Tibial artery (tissue), 4 donors: ENCODE results near the gene HDAC11.

Experiments used
- DNase-seq, 2 donors: peaks; one replicate each; pipeline ENCODE4 v3.0.0-alpha.2; 2019
- H3K27ac ChIP-seq, 2 donors: fragments of 200-600 bp; sonication (generic) in 1 of 2; 1 replicate in 1 of 2; 2 replicates in 1 of 2; pipeline ENCODE4 v1.5.1; 2018 to 2019; ENCODE audit warnings: mild to moderate bottlenecking in 1 of 2
- H3K27me3 ChIP-seq, 2 donors: fragments of 200-600 bp; sonication (generic) in 1 of 2; one replicate each; pipeline versions ENCODE4 v1.5.1 to v1.6.0; 2016 to 2019
- H3K36me3 ChIP-seq, 3 donors: fragments of 200-600 bp; sonication (generic) in 2 of 3; one replicate each; pipeline ENCODE4 v1.5.1; 2016 to 2019; ENCODE audit warnings: mild to moderate bottlenecking in 2 of 3
- H3K4me1 ChIP-seq, 4 donors: fragments of 200-600 bp; sonication (generic) in 2 of 4; 1 replicate in 3 of 4; 2 replicates in 1 of 4; pipeline ENCODE4 v1.5.1; 2016 to 2019
- H3K4me3 ChIP-seq, 2 donors: fragments of 200-600 bp; sonication (generic) in 1 of 2; 1 replicate in 1 of 2; 2 replicates in 1 of 2; pipeline ENCODE4 v1.5.1; 2018 to 2019; ENCODE audit warnings: mild to moderate bottlenecking in 2 of 2
- H3K9me3 ChIP-seq, 3 donors: fragments of 200-600 bp; sonication (generic) in 1 of 3; one replicate each; pipeline ENCODE4 v1.5.1; 2016 to 2019
- CTCF ChIP-seq, 2 experiments: fragments of 200-600 bp in 1 of 2; fragments of 450-650 bp in 1 of 2; IDR thresholded peaks; one replicate each; pipeline ENCODE4 v1.5.1; 2017 to 2019; ENCODE audit warnings: antibody characterized with exemption in 2 of 2, mild to moderate bottlenecking in 1 of 2, moderate library complexity in 1 of 2
- intact Hi-C: fragments of 100-400 bp; cut with DNase I; formaldehyde crosslinking; loops from one replicate; pipeline ENCODE4 v1.15.0; 2023; ENCODE audit warnings: low total_unique reads

Gene HDAC11

GRCh38 chr3:13494463-13495350 is 14.6 kb downstream of the HDAC11 start:
- Histone ChIP-seq H3K4me3 (no peak overlapping the region), H3K27me3 (no peaks in the 10 kb centered on the region), H3K4me1 (peaks cover 3 to 11% (median 6%) of the 10 kb centered on the region in 4 donors), H3K9me3 (no peaks in the 10 kb centered on the region), H3K36me3 (peaks cover 7 to 30% (median 11%) of the 10 kb centered on the region in 3 donors), H3K27ac (no peak overlapping the region)
- DNase-seq: peak in 1 of 2 donors; percentile 64
- peak; percentile 16 to 36 for TF ChIP-seq CTCF (IDR thresholded peaks at IDR 0.05)
- intact Hi-C loops: loop anchor here (2.0 kb wide), 1 partner anchor 158 kb away; no protein-coding TSS in a partner anchor

GRCh38 chr3:13495351-13495813 is 15.3 kb downstream of the HDAC11 start:
- intact Hi-C loops: loop anchor here (2.0 kb wide), 1 partner anchor 157 kb away; no protein-coding TSS in a partner anchor

GRCh38 chr3:13495921-13496723 is 16.0 kb downstream of the HDAC11 start:
- peaks cover 3 to 11% (median 6%) of the 10 kb centered on the region in 4 donors for H3K4me1 ChIP-seq
- H3K9me3 ChIP-seq: no peaks in the 10 kb centered on the region
- H3K4me3 ChIP-seq: no peak overlapping the region
- H3K27me3 ChIP-seq: no peaks in the 10 kb centered on the region
- peaks cover 0 to 30% (median 7%) of the 10 kb centered on the region in 3 donors for H3K36me3 ChIP-seq
- peak; percentile 94 to 95 for TF ChIP-seq CTCF (IDR thresholded peaks at IDR 0.05)
- intact Hi-C loops: loop anchor here (2.0 kb wide), 1 partner anchor 157 kb away; no protein-coding TSS in a partner anchor
- H3K27ac ChIP-seq: no peak overlapping the region
- DNase-seq: peak; percentile 86 to 88

More at GRCh38 chr3:13495351-13495813, 15.3 kb downstream of the HDAC11 start:
- Histone ChIP-seq H3K4me1 (peaks cover 3 to 11% (median 6%) of the 10 kb centered on the region in 4 donors), H3K9me3 (no peaks in the 10 kb centered on the region), H3K36me3 (peaks cover under 1 to 30% (median 7%) of the 10 kb centered on the region in 3 donors), H3K27me3 (no peaks in the 10 kb centered on the region), H3K27ac (no peak overlapping the region), H3K4me3 (no peak overlapping the region)
- peak in 1 of 2 donors; percentile 46 for DNase-seq
- no peak for TF ChIP-seq CTCF (IDR thresholded peaks at IDR 0.05)

- intact Hi-C loops: no loop called here
- Histone ChIP-seq H3K36me3 (peaks cover 0 to 34% (median 11%) of the 10 kb centered on the region in 3 donors), H3K9me3 (no peaks in the 10 kb centered on the region), H3K4me3 (no peak overlapping the region), H3K27me3 (no peaks in the 10 kb centered on the region), H3K4me1 (peaks cover 3 to 11% (median 6%) of the 10 kb centered on the region in 4 donors), H3K27ac (no peak overlapping the region)
- no peak for DNase-seq
- no peak for TF ChIP-seq CTCF (IDR thresholded peaks at IDR 0.05)
These were observed 16.8 kb downstream of the HDAC11 start for GRCh38 chr3:13496879-13497278.

GRCh38 chr3:13497386-13497785 is 17.3 kb downstream of the HDAC11 start:
- Histone ChIP-seq H3K4me3 (no peak overlapping the region), H3K9me3 (no peaks in the 10 kb centered on the region)
- DNase-seq: peak in 1 of 2 donors; percentile 31

More at GRCh38 chr3:13497386-13497785, 17.3 kb downstream of the HDAC11 start:
- intact Hi-C loops: no loop called here
- TF ChIP-seq CTCF (IDR thresholded peaks at IDR 0.05): no peak
- Histone ChIP-seq H3K4me1 (peaks cover 3 to 11% (median 6%) of the 10 kb centered on the region in 4 donors), H3K27me3 (no peaks in the 10 kb centered on the region), H3K27ac (no peak overlapping the region), H3K36me3 (peaks cover 0 to 39% (median 10%) of the 10 kb centered on the region in 3 donors)
